GM12878 (cell line): ENCODE data around the gene LRRC51. TPM values are rescaled to one million over a fixed set of nuclear protein-coding genes. Genes with fewer than 3 reads are reported as not detected.
A peak's percentile ranks its signal among the peaks of the same experiment; 100 is the strongest.

Experiments used
- ATAC-seq: fragments of 200-7000 bp; cut with Tn5 transposase; 3 replicates; pipeline ENCODE4 v1.9.1; 2020; ENCODE audit warnings: mild to moderate bottlenecking, moderate library complexity
- BruUV-seq: library from RNA; stranded (reverse); fragments of 400-500 nt; replicated peaks from 2 replicates; lab custom pipeline; 2021; lab: Mats Ljungman, UMichigan
- CTCF ChIA-PET: fragments of 300-600 bp; sonication (Branson Sonifier 250); formaldehyde crosslinking; extraction: SDS; loops from one replicate; lab custom pipeline; 2021; ENCODE audit warnings: inconsistent platforms; lab: Yijun Ruan, JAX
- POLR2A ChIA-PET: fragments of 350-600 bp; formaldehyde crosslinking; extraction: SDS; loops from one replicate; lab custom pipeline; 2021; ENCODE audit warnings: inconsistent platforms; lab: Charles Lee
- RAD21 ChIA-PET: fragments of 300-600 bp; sonication (Branson Sonifier 250); formaldehyde crosslinking; loops from one replicate; lab custom pipeline; 2023; ENCODE audit warnings: antibody characterized with exemption; ENCODE audit not compliant: unreplicated experiment; lab: Charles Lee
- SMC1A ChIA-PET: fragments of 300-600 bp; sonication (Branson Sonifier 250); formaldehyde crosslinking; loops from one replicate; lab custom pipeline; 2023; ENCODE audit not compliant: unreplicated experiment, uncharacterized antibody; lab: Charles Lee
- DNase-seq: peaks from one replicate; pipeline ENCODE4 v3.0.0-alpha.2; 2011; ENCODE audit warnings: low read depth, low spot score
- FAIRE-seq: peaks from 3 replicates; lab custom pipeline; 2011; peaks lifted over from hg19 to GRCh38; lab: Jason Lieb, UNC
- H2AFZ ChIP-seq: 2 replicates; pipeline ENCODE4 v1.6.0; 2011; ENCODE audit warnings: low read depth, low read length, control low read depth; ENCODE audit not compliant: control insufficient read depth
- H3K27ac ChIP-seq: 2 replicates; pipeline ENCODE4 v1.5.1; 2011; ENCODE audit warnings: control low read depth; ENCODE audit not compliant: control insufficient read depth, insufficient read depth
- H3K27me3 ChIP-seq, 2 experiments: replicated peaks in 1 of 2; 2 replicates each; pipeline versions ENCODE4 v1.6.0 to v1.6.1; 2011; ENCODE audit warnings: low read length in 1 of 2; ENCODE audit not compliant: control insufficient read depth in 2 of 2, insufficient read depth in 2 of 2
- H3K36me3 ChIP-seq, 2 experiments: 2 replicates each; pipeline ENCODE4 v1.5.1; 2011; ENCODE audit warnings: low read length in 1 of 2; ENCODE audit not compliant: control insufficient read depth in 2 of 2, insufficient read depth in 2 of 2
- H3K4me1 ChIP-seq: 2 replicates; pipeline ENCODE4 v1.6.1; 2011; ENCODE audit warnings: mild to moderate bottlenecking, low read length, moderate library complexity, mixed read lengths; ENCODE audit not compliant: control insufficient read depth, insufficient read depth
- H3K4me2 ChIP-seq: 2 replicates; pipeline ENCODE4 v1.6.0; 2011; ENCODE audit warnings: control low read depth; ENCODE audit not compliant: control insufficient read depth, insufficient read depth
- H3K4me3 ChIP-seq: fragments of 200-600 bp; sonication (generic); 2 replicates; pipeline ENCODE4 v1.5.1; 2016
- H3K79me2 ChIP-seq: 2 replicates; pipeline ENCODE4 v1.6.0; 2011; ENCODE audit warnings: low read length; ENCODE audit not compliant: control insufficient read depth, insufficient read depth
- H3K9ac ChIP-seq: 2 replicates; pipeline ENCODE4 v1.8.0; 2011; ENCODE audit warnings: low read length, control low read depth, mixed read lengths; ENCODE audit not compliant: control insufficient read depth, insufficient read depth
- H3K9me3 ChIP-seq: replicated peaks from 3 replicates; pipeline ENCODE4 v1.5.1; 2011; ENCODE audit warnings: mild to moderate bottlenecking, low read length; ENCODE audit not compliant: control insufficient read depth, insufficient read depth
- H4K20me1 ChIP-seq: 2 replicates; pipeline ENCODE4 v1.6.0; 2011; ENCODE audit not compliant: control insufficient read depth, insufficient read depth
- MLLT1 ChIP-seq: fragments of 450-650 bp; IDR thresholded peaks from 2 replicates; pipeline ENCODE4 v1.6.1; 2016; ENCODE audit warnings: mild to moderate bottlenecking
- RBBP5 ChIP-seq: fragments of 200-600 bp; sonication (generic); conservative IDR thresholded peaks from 2 replicates; pipeline ENCODE4 v1.6.1; 2016
- WGBS: methylation state at CpG from one replicate; pipeline ENCODE4 v1.1.6; 2016; ENCODE audit warnings: low lambda C conversion rate; ENCODE audit not compliant: insufficient replicate concordance, insufficient coverage; ENCODE audit errors: missing lambda C conversion rate; 5-methylcytosine and 5-hydroxymethylcytosine counted together
- in situ Hi-C: fragments of 300-500 bp; cut with MboI; formaldehyde crosslinking; loops from 9 replicates; pipeline ENCODE4 v1.14.3; 2018; ENCODE audit warnings: mixed read lengths
- intact Hi-C: fragments of 100-400 bp; cut with micrococcal nuclease; formaldehyde crosslinking; loops from one replicate; pipeline ENCODE4 v1.14.2; 2022; ENCODE audit not compliant: unreplicated experiment
- polyA plus RNA-seq, 11 experiments: library from polyadenylated mRNA; depleted of rRNA in 4 of 11; unstranded in 6 of 11; stranded (reverse) in 5 of 11; fragments of >200 nt; fragmentation: Nextera tagmentation in 4 of 11; fragmentation: Illumina TruSeq in 1 of 11; extraction: Ambion mirVana in 4 of 11; extraction: Trizol in 1 of 11; gene quantifications; 1 replicate in 1 of 11; 2 replicates in 10 of 11; pipeline versions ENCODE4 v1.2.1 to v1.2.3, GENCODE V29; 2011 to 2016; ENCODE audit warnings: inconsistent platforms in 2 of 11, missing spikeins in 2 of 11, low read depth in 1 of 11
- total RNA-seq, 4 experiments: library from RNA; depleted of rRNA in 3 of 4; stranded (reverse); fragments of >200 nt in 3 of 4; fragmentation: Illumina TruSeq in 1 of 4; extraction: Trizol in 1 of 4; gene quantifications; 2 replicates each; pipeline versions ENCODE4 v1.2.1 to v1.2.3, GENCODE V29; 2013 to 2021

LRRC51 gene
- total and polyA plus RNA-seq, 10 of the 15 experiments (the other 5 are each of a cell fraction or from before 2014, with no cell fraction given), result 2.6 to 8.6 (median 5.4) TPM

- ATAC-seq (no peak), DNase-seq (no peak), FAIRE-seq (no peak)
- no peaks in the 10 kb centered on the region for H3K27me3 ChIP-seq
- peak overlapping the region; percentile 68 for H3K27ac ChIP-seq
- in situ Hi-C loops (no loop called here), intact Hi-C loops (loop anchor here (2.0 kb wide), 1 partner anchor 40 kb away; no protein-coding TSS in a partner anchor)
- BruUV-seq, result TSS peak; percentile 55
- ChIA-PET POLR2A (interaction anchor here (0.8 to 1.9 kb wide), 10 partner anchors 10 to 153 kb away, joined by 3 to 13 read pairs (median 5); partner anchors contain the start of genes ANAPC15 and XNDC1N), CTCF (interaction anchor here (0.9 to 2.4 kb wide), 10 partner anchors 9 to 353 kb away, joined by 3 to 49 read pairs (median 4); partner anchors contain the start of gene CLPB), RAD21 (interaction anchor here (0.6 to 2.4 kb wide), 6 partner anchors 10 to 350 kb away, joined by 3 to 16 read pairs (median 5); no protein-coding TSS in a partner anchor), SMC1A (interaction anchor here (0.9 to 3.5 kb wide), 12 partner anchors 10 to 103 kb away, joined by 3 to 30 read pairs (median 4); no protein-coding TSS in a partner anchor)
- H3K4me1 ChIP-seq, result peaks cover 16% of the 10 kb centered on the region
- peak overlapping the region; percentile 93 for H2AFZ ChIP-seq
- no peaks in the 10 kb centered on the region for H3K36me3 ChIP-seq
- H3K4me2 ChIP-seq, result peak overlapping the region; percentile 89
- no peaks in the 10 kb centered on the region for H4K20me1 ChIP-seq
- H3K9me3 ChIP-seq, result no peaks in the 10 kb centered on the region
- peak; percentile 63; the same call in 1 of the 2 replicates for TF ChIP-seq MLLT1
- no peak for TF ChIP-seq RBBP5
- WGBS, result 78% methylated on average over 21 of the region's 21 CpGs
- H3K9ac ChIP-seq, result peak overlapping the region; percentile 65
- peaks cover 37% of the 10 kb centered on the region for H3K79me2 ChIP-seq
- peak overlapping the region; percentile 67 for H3K4me3 ChIP-seq
Measured at GRCh38 chr11:72081184-72081644, 564 bp downstream of the LRRC51 start.
